Measurements from ENCODE around the gene TXLNB.
A peak's percentile ranks its signal among the peaks of the same experiment; 100 is the strongest.

The TXLNB gene

DNA sequence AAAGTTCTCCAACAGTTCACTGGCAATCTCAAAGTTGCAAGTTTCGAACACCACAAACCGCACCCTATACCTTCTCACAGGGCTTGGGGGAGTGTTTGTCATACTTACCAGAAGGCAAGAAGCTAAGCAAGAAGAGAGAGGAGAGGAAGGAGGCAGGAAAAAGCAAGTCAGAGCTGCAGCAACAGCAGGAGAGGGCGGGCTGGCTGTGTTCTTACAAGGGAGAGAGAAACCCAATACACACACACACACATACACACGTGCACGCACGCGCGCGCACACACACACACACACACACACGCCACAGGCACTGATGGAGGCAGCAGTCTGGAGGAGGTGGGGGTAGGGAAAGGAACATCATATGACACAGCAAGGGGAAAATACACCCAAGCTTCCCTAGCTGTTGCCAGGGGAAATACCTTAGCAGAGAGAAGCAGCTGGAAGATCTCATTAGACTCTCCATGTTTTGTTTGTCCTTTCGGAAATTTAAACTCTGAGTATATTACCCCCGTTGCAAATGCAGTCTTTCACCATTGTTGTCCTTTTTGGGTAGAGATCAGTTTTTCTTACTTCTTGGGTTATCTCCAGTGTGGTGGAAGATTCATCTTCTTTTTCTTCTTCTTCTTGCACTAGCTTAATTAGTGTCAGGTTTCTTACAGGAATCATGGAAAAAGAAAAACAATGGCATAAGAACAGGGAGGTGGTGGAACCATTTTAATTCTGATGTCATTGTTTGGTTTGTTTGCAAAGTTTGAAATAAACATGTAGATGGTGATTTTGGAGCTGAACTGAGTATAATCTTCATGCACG is at the start of gene TXLNB:
TSS of gene TXLNB (minus strand) at position 186 of the 807 bp plus-strand sequence. CDS start 3,099 bp downstream, outside the sequence.
- no peak for FAIRE-seq

DNA sequence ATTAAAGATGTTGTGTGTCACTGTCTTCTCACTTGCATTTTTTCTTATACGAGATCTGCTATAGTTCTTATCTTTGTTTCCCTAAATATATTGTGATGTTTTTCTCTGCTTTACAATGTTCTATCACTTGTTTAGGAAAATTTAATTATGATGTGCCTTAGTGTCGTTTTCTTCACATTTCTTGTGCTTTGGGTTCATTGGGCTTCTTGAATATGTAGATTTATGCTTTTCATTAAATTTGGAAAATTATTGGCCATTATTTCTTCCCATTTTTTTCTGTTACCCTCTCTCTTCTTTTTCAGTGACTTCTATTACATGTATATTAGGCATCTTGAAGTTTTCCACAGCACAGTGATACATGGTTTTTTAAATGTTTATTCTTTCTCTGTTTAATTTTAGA is 49.3 kb upstream of the TXLNB start:
- no peak for FAIRE-seq

DNA sequence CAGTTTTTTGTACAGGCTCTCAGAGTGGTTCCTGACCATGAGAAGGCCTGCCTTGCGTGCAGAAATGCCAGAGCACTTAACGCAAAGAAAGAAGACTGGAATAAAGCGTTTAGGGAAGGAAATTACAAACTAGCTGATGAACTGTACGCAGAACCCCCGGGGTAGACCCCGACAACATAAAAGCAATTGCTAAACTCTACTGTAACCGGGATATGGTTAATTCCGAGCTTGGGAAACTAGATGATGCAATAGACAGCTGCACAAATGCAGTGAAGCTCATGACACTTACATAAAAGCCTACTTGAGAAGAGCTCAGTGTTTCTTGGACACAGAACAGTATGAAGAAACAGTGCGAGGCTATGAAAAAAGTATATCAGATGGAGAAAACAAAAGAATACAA is 47.0 kb upstream of the TXLNB start:
- no peak for FAIRE-seq

DNA sequence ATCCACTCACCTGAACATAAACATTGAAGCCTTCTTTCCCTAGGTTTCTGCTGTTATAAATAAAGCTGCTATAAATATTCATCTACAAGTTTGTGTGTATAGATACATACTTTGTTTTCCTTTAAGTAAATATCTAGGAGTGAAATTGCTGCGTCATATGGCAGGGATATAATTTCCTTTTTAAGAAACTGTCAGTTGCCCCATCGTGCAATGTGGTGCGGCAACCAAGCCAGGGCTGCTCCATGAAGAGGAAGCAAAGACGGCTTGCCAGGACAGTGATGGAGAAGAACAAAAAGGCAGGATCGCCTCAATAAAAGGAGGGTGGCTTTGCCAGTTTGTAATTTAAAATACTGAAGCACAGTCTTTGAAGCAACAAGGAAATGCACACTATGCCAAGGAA is 46.0 kb upstream of the TXLNB start:
- no peak for FAIRE-seq

DNA sequence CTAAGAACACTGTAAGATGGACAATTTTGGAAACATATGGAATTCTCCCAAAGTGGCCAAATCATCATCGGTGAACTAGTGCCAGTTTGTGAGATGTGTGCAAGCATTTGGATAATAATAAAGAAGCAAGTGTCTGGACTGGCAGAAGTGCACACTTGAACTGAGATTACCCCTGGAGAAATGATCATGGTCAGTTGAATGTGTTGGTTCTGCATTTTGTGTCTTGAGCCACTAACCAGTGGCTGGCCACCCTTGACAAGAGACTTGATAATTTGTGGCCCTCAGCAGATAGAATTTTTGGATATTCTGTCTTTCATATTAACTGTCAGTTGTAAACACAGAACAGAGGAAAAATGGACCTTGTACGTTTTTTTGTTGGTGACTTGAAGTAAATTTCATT is 45.2 kb upstream of the TXLNB start:
- FAIRE-seq = no peak

DNA sequence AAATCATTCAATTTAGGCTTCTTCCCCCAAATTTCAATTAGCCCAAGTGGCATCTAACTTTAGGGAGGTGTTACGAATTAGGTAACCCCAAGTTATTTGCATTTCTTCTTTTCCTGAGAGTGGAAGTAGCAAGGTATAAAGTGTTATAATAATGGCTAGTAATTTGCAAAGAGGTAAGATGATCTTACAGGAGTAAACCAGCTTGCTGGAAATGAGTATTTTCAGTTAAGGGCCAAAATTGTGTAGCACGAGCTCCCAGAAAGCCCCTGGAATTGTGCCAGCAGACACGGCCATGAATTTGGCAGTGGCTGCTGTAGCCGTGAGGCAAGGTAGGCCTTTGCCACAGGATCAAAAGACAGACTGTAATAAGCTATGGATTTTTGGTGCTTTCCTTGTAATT is 44.7 kb upstream of the TXLNB start:
- FAIRE-seq = no peak

DNA sequence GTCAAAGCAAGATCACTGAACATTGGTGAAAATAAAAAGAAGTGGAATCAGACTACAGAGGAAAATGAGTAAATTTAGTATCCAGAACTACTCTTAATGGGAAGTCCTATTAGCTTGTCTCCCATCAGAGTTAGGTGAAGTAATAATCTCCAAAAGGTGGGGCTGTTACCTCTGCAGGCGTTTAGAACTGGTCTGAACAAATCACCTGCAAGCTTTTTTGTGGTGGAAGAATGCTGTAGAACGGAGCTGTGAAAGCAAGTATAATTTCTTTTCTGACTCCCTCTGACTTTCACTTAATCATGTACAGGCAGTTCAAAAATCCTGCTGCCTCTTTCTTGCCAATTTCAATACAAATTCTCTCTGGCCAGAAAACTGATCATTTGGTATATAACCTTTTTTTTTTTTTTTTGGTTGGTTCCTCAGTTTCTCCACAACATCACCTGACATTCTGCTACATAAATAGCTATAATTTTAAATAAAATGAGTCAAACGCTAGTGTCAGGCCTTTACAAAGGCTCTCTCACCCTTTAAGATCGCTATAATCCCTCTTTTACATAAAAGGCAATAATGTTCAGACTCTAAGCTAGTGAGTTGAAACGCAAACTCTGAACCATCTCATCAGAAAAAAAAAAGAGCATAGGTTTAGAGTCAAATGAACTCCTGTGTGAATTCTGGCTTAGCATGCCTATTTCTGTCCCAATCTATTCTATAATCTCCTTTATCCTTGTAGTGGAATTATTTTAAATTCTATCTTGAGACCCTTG is 43.8 kb upstream of the TXLNB start:
- FAIRE-seq = no peak

DNA sequence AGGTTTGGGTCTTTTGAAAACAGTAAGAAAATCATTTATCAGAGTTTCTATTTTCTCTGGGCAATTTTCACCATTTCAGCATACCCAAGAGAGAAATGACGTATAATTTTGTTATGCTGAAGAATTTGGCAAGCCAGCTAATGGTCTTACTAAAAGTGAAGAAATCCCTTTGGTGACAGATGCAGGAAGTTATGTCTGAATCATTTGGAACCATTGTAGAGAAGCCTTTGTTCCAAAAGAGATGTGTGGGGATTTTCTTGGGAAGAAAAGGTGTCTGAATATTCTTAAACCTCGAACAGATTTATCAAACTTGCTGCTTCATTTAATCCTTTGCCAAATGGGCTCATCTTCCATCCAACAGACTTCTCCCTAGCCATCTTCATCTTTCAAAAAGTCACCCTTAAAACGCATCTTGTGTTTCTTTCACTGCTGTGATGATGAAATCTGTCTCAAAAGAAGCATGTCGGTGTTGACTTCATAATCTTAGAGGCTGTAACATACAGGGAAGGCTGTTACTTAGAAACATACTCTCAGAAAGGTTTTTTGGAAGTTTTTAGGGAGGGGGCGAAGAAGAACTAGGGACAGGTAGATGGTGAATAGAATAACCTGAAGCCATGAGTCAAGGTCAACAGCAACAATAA is 43.1 kb upstream of the TXLNB start:
- no peak for FAIRE-seq

DNA sequence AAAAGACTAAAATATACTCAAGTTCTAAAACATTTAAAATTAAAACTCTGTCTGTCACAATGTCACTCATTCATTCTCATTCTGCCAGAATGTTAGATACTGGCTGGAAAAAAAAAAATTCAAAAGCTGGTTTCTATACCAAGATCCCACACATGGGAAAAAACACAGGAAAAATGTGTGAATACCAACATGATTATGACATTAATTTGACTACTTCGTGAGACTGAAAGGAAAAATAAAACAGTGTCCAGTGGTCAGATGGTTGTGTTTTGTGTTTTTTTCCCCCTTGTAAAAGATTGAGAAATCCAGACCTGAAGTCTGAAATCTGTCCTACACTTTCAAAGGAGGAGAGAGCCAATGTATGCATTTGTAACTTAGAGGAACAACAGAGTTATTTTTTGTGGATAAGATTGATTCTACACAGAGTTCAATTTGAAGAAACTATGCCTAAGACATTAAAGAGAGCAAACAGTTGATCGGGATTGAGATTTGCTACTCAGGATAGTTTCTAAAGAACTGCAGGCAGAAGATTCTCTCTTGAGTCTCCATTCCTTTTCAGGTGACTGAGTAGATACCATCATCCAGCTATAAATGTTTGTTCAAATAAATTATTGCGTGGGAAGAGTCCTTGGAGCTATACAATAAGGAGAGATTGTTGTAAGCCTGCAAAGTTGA is 39.2 kb upstream of the TXLNB start:
- FAIRE-seq = no peak

DNA sequence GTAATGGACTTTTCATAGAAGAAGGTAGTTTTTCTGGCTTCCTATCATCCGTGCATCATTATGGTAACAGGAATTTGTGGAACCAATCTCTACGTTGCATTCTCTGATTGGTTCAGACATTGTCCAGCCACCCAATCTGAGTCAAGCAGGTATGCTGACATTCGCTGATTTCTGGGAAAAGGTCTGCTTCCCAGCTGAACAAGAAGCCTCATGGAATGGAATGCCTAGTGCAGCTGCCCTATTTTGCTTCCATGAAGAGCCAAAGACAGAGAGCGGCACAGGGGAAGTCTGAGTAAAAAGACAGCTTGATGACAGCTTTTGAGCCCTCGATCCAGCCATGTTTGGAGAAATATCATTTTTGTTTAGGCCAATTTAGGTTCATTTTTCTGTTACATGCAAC is 38.5 kb upstream of the TXLNB start:
- FAIRE-seq = no peak

DNA sequence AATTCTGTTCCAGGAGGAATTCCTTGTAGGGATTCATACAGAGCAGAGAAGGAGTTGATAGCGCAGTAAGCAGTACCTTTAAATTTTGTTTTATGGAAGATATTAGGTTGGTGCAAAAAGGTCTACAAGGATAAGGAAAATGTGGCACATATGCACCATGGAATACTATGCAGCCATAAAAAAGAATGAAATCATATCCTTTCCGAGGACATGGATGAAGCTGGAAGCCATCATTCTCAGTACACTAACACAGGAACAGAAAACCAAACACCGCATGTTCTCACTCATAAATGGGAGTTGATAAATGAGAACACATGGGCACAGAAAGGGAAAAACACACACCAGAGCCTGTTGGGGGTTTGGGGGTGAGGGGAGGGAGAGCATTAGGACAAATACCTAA is 37.4 kb upstream of the TXLNB start:
- FAIRE-seq = no peak

DNA sequence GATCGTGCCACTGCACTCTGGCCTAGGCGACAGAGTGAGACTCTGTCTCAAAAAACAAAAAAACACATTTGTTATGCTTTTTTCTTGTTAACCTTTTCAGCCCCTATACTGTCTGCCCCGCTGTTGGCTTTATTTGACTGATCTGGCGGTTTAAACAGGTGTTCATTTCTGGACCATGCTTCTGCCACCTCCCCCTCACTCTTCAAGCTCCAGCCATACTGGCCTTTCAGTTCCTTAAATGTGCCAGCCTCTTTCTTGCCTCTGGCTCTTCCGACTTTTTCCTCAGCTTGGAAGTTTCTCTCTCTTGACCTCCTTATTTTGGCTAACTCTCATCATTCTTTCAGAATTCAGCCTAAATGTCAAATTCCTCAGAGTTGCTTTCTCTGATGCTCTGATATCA is 35.2 kb upstream of the TXLNB start:
- FAIRE-seq = no peak

DNA sequence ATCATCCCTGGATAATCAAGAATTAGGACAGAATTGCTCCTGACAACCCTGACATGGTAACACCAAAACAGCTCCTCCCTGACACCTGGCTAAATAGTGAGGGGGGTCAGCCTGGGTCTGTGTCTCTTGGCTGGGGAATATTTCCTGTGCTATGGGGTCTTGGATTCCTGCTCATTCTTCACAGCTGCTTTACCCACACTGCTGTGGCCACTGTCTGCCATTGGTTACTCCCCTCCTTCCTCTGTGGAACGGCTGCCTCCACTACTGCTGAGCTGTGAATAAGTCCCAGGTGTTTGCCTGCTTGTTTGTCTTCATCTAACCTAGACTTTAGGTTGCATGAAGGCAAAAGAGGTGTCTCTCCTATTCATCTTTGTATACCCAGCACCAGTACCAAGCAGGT is 33.9 kb upstream of the TXLNB start:
- no peak for FAIRE-seq

DNA sequence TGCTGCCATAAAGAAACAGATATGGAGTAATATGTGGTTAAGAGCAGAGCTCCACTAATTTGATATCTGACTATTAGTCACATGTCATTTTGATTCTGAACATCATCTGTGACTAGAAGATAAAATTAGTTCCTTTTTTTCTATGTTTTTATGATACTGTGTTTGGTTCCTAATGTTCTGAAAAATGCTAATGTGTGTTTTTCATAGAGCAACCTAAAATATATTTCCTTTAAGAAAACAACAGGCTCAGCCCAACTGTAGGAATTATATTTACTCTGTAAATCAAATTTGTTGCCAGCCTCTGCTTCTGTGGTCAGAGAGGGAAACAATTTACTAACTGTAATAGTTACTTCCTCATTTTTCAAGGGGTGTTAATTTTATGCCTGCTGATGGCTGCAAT is 33.3 kb upstream of the TXLNB start:
- FAIRE-seq = peak; percentile 21

DNA sequence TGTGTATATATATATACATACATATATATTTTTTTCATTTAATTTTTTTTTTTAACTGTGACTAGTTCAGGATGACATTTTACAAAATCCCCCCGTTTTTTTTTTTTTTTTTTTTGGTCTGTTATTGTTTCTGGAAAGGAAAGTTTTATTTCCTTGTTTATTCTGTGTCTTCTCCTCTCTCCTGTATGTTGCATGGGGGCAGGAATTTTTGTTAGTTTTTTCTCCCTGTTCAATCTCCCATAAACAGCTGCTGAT is 32.4 kb upstream of the TXLNB start:
- no peak for FAIRE-seq

DNA sequence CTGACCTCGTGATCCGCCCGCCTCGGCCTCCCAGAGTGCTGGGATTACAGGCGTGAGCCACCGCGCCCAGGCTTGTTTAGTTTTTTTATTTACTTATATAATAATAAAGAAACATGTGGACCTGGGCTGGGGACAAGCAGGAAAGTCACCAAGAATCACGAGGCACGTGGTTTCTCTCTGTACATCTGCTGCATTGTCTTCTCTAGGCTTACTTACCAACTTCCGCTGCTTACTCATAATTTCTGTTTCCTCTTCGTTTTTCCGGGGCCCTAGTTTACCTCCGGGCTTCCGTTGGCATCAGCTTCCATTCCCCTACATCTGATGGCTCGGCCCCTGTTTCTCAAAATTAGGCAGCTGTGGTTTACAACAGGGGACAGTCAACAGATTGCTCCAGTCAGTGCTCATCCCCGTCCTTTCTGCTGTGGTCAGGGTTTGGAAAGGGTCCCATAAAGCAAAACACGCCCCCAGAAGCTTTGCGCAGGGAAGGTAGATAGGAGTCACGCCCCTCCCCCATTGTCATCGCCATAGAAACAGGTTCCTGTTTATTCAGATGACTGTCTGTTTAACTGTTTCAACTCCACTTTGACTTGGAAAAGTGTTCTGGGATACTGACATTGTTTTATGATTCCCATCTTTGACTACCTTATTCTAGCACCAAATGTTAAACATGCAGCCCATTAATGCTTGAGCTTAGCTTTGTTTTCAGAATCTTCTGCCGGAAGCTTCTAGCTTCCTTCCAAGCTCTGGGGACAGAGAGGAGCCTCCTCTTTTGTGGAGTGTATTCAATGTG is 31.9 kb upstream of the TXLNB start:
- FAIRE-seq = no peak

DNA sequence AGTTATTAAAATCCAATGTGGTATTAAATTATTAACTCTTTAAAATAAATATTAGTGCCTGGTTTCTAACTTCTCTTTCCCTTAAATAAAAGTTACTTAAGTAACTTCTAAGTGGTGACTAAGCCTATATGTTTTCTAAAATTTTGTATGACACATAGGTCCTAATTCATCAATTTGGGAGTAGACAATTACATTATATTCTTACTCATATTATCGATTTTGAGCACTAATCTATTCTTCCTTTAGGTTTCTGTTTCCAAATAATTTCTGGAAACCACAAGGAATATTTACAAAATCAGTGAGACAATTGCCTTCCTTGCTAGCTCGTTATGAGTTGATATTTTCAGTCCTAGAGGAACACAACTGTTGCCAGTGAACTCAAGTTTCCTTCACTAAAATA is 28.3 kb upstream of the TXLNB start:
- no peak for FAIRE-seq

DNA sequence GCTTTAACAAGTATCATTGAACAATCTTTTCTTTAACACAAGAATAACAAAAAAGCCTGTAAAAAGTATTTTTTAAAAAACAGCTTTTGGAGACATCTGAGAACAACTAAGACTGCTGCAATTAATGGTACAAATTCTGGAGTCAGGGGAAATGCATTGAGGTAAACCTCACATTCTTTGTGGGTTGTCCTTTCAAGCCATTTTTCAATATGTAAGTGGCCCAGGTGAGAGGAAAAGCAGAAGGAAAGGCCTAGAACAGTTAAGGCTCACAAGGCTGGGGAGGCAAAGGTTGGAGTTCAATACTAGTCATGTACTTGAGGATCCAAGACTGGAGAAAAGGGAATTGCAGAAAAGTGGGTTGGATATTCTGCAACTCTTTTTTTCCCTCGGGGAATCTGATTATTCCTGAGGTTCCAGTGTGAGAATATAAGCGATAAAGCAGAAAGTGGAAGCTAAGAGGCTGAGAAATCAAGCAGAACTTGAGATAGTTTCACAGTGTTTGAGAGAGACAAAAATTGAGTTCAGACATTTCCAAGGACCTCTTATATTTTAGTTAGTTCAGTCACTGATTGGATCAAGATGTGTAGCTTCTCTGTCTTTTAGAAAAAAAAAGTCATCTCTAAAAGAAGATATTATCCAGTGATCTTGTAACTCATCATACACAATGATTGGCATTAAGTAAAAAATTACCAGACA is 25.0 kb upstream of the TXLNB start:
- no peak for FAIRE-seq

DNA sequence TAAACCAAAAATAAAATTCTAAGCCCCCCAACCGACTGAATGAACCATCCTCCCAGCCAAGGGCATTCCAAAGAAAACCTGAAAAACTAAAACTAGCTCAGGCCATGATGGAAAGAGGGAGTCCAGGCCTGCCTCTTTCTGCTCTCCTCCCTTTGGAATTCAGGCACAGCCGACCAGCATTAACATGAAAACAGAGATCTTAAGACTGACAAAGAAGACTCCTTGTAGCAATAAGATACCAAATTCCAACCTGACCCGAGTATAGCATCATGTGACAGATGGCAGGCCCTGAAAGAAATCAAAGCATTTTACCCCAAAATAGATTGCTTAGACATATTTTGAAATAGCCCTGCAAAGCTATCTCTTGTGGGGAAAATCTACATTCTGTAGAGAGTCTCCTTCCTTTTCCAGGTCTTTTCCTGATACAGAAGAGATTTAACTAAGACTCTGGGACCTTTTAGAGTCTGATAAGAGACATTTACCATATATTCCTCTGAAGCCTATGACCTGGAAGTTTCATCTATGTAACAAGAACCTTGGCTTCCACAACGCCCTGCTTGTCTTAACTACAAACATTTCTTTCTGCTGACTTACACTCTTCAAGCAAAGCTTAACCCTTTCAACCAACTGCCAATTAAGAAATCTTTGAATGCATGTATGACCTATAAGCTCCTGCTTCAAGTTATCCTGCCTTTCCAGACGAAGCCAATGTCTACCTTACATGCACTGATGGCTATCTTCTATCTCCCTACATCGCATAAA is 22.2 kb upstream of the TXLNB start:
- no peak for FAIRE-seq

DNA sequence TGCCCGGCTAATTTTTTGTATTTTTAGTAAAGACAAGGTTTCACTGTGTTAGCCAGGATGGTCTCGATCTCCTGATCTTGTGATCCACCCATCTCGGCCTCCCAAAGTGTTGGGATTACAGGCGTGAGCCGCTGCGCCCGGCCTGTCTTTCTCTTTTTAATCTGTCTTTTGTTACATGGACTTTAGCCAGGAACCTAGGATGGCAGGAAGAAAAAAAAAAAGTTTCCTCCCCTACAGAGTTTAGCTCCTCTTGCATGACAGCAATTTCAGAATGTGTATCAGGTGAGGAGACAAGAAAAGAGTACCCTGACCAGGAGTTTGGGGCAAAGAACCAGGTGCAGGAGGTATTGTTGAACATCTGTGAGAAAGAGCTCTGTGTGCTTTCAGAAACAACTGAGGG is 21.4 kb upstream of the TXLNB start:
- FAIRE-seq = no peak

DNA sequence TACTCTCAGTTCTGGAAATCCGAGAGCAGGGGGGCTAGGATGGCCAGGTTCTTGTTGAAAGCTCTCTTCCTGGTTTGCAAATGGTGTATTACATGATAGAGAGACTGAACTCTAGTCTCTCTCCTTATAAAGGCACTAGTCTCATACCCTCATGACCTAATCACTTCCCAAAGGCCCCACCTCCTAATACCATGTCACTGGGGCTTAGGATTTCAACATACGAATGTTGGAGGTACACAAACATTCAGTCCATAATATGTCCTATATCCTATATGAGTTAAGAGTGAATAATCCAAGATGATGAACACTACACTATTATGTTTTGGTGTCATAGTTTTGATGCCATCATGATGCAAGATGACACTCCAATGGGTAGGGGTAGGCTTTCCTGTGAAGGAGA is 20.0 kb upstream of the TXLNB start:
- no peak for FAIRE-seq
